Inflammatory macrophage treated with lipopolysaccharide for 4 hours (primary cell): Measurements from ENCODE around the gene LCTL.

Source experiments
- DNase-seq: peaks from one replicate; pipeline ENCODE4 v3.0.0-alpha.2; 2020

Gene LCTL, protein sequence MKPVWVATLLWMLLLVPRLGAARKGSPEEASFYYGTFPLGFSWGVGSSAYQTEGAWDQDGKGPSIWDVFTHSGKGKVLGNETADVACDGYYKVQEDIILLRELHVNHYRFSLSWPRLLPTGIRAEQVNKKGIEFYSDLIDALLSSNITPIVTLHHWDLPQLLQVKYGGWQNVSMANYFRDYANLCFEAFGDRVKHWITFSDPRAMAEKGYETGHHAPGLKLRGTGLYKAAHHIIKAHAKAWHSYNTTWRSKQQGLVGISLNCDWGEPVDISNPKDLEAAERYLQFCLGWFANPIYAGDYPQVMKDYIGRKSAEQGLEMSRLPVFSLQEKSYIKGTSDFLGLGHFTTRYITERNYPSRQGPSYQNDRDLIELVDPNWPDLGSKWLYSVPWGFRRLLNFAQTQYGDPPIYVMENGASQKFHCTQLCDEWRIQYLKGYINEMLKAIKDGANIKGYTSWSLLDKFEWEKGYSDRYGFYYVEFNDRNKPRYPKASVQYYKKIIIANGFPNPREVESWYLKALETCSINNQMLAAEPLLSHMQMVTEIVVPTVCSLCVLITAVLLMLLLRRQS

DNA sequence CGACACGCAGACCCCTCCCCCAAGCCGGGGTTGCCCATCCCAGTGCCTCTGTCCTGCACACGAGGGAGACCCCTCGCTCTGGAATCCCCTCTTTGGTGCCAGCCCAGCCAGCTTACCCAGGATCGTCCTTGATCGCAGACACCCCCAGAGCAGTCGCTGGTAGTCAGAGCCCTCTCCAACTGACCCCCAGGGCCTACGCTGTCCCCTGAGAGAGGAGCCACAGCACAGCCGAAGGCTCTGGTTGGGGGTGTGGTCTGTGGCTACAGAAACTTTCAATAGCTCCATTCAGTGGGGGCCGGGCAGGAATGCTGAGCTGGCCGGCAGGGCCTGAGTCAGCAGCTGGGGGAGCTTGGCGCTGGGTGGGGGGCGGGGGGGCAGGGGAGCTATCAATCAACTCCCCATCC, at the start of gene LCTL:
Gene LCTL (minus strand): TSS at position 258 of the 404 bp plus-strand sequence. CDS start 633 bp downstream, outside the sequence.
- DNase-seq = no peak

GRCh38 chr15:66614951-66615760, 49.4 kb upstream of the LCTL start:
- DNase-seq = peak; percentile 67

DNA sequence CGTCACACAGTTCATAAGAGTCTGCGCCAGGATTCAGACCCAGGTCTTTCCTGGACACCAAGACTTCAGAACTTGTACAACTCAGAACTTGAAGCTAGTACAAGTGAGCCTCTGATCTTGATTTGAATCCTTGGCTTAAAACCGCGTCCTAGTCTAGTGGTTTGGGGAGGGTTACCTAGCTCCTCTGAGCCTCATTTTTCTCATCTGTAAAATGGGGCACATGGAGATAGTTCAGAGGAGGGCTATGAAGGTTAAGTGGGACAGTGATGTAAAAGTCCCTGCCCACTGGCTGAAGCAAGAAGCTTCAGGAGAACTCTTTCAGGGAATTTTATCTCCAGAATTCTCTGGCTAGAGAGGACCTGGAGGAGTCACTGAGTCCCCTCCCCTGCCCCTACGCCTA, 48.7 kb upstream of the LCTL start:
- DNase-seq = no peak

GRCh38 chr15:66613743-66614142, 47.9 kb upstream of the LCTL start:
- no peak for DNase-seq

GRCh38 chr15:66611257-66612053, 45.7 kb upstream of the LCTL start:
- DNase-seq = no peak

GRCh38 chr15:66609876-66610275, 44.1 kb upstream of the LCTL start:
- no peak for DNase-seq

GRCh38 chr15:66608881-66609280, 43.1 kb upstream of the LCTL start:
- DNase-seq = no peak

DNA sequence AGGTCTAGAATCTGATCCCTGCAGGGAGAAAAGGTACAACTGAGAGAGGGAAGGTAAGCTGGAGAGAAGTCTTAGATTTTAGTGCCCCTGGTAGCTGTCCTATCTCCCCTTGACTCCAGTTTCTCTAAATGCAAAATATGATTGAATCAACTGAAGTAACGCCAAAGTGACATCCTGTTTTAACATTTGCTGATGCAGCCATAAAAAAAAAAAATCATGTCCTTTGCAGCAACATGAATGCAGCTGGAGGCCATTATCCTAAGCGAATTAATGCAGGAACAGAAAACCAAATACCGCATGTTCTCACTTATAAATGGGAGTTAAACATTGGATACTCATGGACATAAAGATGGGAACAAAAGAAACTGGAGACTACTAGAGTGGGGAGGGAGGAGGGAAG, 42.4 kb upstream of the LCTL start:
- DNase-seq = no peak

DNA sequence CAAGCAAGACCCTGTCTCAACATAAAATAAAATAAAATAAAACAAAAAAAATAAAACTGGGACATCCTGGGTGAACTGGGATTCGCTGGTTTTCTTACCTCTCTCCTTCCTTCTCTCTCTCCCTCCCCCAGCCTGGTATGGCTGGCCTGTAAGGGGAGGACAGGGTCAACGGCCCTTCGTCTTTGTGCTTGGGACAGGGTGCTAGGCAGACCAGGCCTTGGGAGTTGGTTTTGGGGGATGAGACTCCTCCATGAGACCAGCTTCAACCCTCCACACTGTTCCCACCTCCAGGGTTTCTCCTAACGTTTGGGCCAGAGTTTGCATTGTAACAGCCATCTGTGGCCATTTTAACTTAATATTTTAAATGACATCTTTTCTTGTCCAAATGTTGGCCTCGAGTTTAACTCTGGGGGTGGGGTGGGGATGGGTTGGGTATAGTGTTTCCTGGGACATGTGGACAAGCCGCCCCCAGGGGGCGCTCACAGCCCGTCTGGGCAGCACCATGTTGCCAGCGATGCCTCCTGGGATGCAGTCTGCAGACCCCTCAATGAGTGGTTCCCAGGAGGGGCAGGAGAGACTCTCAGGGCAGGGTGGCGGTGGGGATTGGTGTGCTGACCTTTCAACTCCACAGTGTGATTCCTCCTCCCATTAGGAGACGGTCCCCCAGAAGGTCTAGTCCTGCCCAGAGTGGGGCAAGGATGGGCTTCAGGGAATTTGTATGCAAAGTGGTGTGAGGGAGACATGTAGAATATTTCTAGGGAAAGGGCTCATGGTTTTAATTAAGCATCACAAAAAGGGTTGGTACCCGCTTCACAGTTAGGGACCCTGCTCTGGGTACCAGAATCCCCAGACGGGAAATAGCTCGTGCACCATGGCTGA, 37.7 kb upstream of the LCTL start:
- peak; percentile 61 for DNase-seq

DNA sequence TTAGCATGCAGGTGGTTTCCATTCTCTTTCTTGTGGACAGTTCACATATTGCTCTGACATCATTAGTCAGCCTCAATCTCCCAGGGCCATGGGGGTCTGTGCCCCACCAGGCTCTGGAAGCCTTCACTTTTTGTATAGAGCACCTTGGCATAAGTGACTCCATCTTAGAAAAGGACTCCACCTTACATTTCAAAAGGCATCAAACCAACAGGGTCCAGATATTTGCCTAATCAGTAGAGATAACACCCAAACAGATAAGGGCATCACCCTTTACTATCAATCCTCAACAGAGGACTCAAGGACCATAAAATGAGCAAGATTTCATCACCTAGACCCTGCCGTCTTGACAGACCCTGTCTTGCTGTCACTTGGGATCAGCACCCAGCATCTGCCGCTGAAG, 35.7 kb upstream of the LCTL start:
- DNase-seq = no peak

- DNase-seq = no peak
Measured at GRCh38 chr15:66600240-66600627, 34.4 kb upstream of the LCTL start.

DNA sequence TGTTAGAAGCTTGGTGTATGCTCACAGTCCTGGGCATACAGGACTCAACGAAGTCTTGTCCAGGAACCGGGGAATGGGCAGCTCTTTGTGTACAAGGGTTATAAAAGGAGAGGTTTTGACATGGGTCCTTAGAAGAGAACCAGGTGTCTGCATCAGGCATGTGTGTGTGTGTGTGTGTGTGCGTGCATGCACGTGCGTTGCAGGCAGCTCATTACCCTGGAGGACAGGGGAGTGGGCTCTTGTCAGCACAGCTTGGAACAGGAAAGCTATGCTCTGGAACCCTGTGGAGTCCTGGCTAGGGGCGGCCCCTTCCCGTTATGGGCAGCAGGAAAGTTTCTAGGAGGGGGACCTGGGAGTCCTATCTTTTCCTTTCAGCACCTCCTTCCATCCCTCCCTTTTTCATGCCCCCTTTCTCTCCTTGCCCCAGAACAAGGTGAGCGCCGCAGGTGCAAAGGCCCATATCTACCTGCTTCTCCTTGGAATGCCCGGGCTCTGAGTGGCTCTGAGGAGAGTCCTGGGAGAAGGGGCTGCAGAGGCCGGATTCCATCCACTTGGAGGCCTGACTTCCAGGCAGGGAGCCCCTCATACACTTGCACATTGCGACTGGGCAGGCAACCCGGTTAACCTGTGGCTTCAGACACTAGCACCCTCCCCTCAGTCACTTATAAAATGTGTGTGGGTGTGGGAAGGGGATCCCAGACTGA, 33.9 kb upstream of the LCTL start:
- no peak for DNase-seq

- no peak for DNase-seq
Measured at GRCh38 chr15:66598095-66598815, 32.5 kb upstream of the LCTL start.

DNA sequence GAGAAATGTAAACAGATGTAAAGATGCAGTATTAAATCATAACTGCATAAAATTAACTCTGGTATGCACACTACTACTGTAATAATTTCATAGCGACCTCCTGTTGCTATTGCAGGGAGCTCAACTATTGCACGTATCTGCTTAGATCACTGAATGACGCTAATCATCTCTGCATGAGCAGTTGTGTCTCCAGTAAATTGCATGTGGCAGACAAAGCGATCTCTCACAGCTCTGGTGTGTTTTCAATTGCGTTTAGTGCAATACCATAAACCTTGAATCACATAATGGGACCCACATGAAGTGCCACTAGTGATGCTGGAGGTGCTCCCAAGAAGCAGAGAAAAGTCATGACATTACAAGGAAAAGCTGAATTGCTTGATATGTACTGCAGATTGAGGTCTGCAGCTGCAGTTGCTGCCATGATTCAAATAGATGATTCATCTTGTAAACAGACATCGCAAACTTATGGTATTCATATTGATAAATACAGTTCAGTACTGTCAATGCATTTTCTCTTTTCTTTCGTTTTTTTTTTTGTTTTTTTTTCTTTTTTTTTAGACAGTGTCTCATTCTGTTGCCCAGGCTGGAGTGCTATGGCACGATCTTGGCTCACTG, 30.2 kb upstream of the LCTL start:
- DNase-seq = no peak

- DNase-seq = no peak
Measured at GRCh38 chr15:66595332-66595731, 29.5 kb upstream of the LCTL start.

DNA sequence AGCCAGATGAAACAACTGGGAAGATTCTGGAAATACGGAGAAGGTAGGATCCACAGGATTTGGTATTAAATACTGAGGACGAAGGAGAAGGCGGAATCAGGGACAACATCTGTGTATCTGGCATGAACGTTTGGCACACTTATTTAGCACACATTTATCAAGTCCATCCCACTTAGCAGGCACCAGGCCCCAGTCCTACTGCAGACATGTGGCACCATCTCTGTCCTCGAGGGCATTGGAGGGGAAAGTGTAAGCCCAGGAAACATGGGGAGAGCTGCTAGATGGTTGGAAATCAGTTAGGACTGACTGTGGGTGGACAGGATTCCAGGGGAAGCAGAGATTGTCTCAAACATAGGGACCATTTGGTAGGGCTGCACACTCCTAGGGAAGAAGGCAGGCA, 29.0 kb upstream of the LCTL start:
- DNase-seq = no peak

- no peak for DNase-seq
Measured at GRCh38 chr15:66594344-66594743, 28.5 kb upstream of the LCTL start.

- DNase-seq = no peak
Measured at GRCh38 chr15:66593219-66593780, 27.5 kb upstream of the LCTL start.

DNA sequence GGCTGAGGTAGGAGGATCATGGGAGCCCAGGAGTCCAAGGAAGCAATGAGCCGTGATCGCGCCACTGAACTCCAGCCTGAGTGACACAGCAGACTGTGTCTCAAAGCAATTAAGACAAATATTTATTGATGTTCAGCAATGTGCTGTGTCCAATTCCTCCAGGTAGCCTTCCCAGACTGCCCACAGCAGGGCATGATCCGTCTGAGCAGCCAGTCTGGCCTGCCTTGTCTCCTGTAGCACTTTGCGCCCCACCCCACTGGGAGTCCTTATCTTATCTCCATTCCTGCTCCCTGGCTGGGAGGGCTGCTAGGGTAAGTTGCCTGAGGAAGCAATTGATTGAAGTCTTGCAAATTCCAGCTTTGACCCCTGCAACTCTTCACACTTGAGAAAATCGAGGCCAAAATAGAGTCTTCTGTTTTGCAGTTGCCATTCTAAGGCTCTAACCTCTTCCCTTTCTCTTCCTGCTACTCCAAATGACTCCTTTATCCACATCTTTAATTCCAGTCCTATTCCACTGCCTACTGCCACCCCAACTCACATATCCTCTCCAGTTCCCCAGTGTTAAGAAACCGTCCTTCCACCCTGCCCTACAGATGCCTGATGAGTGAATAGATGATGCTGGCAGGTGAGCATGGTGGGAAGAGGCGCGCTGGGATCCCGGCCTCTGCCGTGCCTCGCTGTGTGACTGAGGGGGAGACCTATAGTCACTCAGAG, 26.9 kb upstream of the LCTL start:
- no peak for DNase-seq
